Measurements from ENCODE around the gene ABCA10. TPM values are rescaled to one million over a fixed set of nuclear protein-coding genes. Genes with fewer than 3 reads are reported as not detected.
"Not testable (repeated sequence)": the region's sequence is repeated elsewhere in the genome, so short reads cannot be mapped to it uniquely, and the experiment has no call there.

Gene ABCA10
- total RNA-seq, 2 donors from 2014 or later, result 1.8 to 2.3 TPM

GRCh38 chr17:69218986-69219385 is 9.6 kb downstream of the ABCA10 start:
- no peak overlapping the region for H3K4me3 ChIP-seq
- intact Hi-C loops (cut with DNase I), result no loop called here

GRCh38 chr17:69213059-69213813 is 15.4 kb downstream of the ABCA10 start:
- no peaks in the 10 kb centered on the region for H3K27me3 ChIP-seq
- no peak overlapping the region for H3K27ac ChIP-seq
- no peaks in the 10 kb centered on the region for H3K9me3 ChIP-seq
- H3K4me3 ChIP-seq, result no peak overlapping the region
- TF ChIP-seq CTCF (IDR thresholded peaks at IDR 0.05), result no peak
- H3K36me3 ChIP-seq, result no peaks in the 10 kb centered on the region
- no peak overlapping the region for H3K9ac ChIP-seq (ENCODE audit: low read depth in 2 of 2, low read length in 2 of 2)
- H3K4me1 ChIP-seq, result no peaks in the 10 kb centered on the region
- no peak for DNase-seq
- intact Hi-C loops (cut with DNase I), result no loop called here

More at GRCh38 chr17:69218986-69219385, 9.6 kb downstream of the ABCA10 start:
- H3K27me3 ChIP-seq, result no peaks in the 10 kb centered on the region
- H3K9ac ChIP-seq (ENCODE audit: low read depth in 2 of 2, low read length in 2 of 2), result no peak overlapping the region
- H3K36me3 ChIP-seq, result no peaks in the 10 kb centered on the region
- no peaks in the 10 kb centered on the region for H3K4me1 ChIP-seq
- no peak overlapping the region for H3K27ac ChIP-seq
- DNase-seq, result no peak
- TF ChIP-seq CTCF (IDR thresholded peaks at IDR 0.05), result no peak
- H3K9me3 ChIP-seq, result no peaks in the 10 kb centered on the region

DNA sequence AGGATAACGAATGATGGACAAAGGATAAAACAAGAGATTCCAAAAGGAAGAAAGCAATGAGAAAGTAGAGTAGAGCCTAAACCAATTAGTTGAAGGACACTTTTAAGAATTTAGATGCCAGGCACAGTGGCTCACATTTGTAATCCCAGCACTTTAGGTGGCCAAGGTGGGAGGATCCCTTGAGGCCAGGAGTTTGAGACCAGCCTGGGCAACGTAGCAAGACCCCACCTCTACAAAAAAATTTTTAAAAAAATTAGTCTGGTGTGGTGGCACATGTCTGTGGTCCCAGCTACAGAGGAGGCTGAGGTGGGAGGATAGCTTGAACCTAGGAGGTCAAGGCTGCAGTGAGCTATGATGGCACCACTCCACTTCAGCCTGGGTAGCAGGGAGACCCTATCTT is 20.0 kb downstream of the ABCA10 start:
- TF ChIP-seq CTCF (IDR thresholded peaks at IDR 0.05), result no peak
- no peak overlapping the region for H3K4me3 ChIP-seq
- DNase-seq, result no peak
- no peak overlapping the region for H3K9ac ChIP-seq (ENCODE audit: low read depth in 2 of 2, low read length in 2 of 2)
- no peaks in the 10 kb centered on the region for H3K4me1 ChIP-seq
- intact Hi-C loops (cut with DNase I), result no loop called here
- no peak overlapping the region for H3K27ac ChIP-seq
- H3K27me3 ChIP-seq, result no peaks in the 10 kb centered on the region
- no peaks in the 10 kb centered on the region for H3K36me3 ChIP-seq
- H3K9me3 ChIP-seq, result no peaks in the 10 kb centered on the region

- no peak for TF ChIP-seq CTCF (IDR thresholded peaks at IDR 0.05)
- Histone ChIP-seq H3K9ac (ENCODE audit: low read depth in 2 of 2, low read length in 2 of 2) (no peak overlapping the region), H3K4me1 (no peaks in the 10 kb centered on the region), H3K27ac (no peak overlapping the region), H3K9me3 (no peaks in the 10 kb centered on the region), H3K4me3 (no peak overlapping the region), H3K27me3 (no peaks in the 10 kb centered on the region), H3K36me3 (no peaks in the 10 kb centered on the region)
- intact Hi-C loops (cut with DNase I), result no loop called here
- no peak for DNase-seq
Observed at GRCh38 chr17:69207151-69207550, 21.5 kb downstream of the ABCA10 start.

GRCh38 chr17:69198238-69198637 is 30.4 kb downstream of the ABCA10 start:
- no peak overlapping the region for H3K27ac ChIP-seq
- H3K27me3 ChIP-seq, result no peaks in the 10 kb centered on the region
- H3K36me3 ChIP-seq, result no peaks in the 10 kb centered on the region
- DNase-seq, result no peak
- no peaks in the 10 kb centered on the region for H3K4me1 ChIP-seq
- intact Hi-C loops (cut with DNase I), result no loop called here
- TF ChIP-seq CTCF (IDR thresholded peaks at IDR 0.05), result no peak
- H3K4me3 ChIP-seq, result no peak overlapping the region
- H3K9ac ChIP-seq (ENCODE audit: low read depth in 2 of 2, low read length in 2 of 2), result no peak overlapping the region
- H3K9me3 ChIP-seq, result no peaks in the 10 kb centered on the region

DNA sequence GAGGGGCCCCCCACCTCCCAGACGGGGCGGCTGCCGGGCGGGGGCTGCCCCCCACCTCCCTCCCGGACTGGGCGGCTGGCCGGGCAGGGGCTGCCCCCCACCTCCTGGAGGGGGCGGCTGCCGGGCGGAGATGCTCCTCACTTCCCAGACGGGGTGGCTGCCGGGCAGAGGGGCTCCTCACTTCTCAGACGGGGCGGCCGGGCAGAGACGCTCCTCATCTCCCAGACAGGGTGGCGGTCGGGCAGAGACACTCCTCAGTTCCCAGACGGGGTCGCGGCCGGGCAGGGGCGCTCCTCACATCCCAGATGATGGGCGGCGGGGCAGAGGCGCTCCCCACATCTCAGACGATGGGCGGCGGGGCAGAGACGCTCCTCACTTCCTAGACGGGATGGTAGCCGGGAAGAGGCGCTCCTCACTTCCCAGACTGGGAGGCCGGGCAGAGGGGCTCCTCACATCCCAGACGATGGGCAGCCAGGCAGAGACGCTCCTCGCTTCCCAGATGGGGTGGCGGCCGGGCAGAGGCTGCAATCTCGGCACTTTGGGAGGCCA is 32.4 kb downstream of the ABCA10 start:
- H3K4me3 ChIP-seq; DNase-seq; H3K9ac ChIP-seq (ENCODE audit: low read depth in 2 of 2, low read length in 2 of 2); H3K4me1 ChIP-seq; intact Hi-C loops (cut with DNase I); H3K27me3 ChIP-seq; H3K9me3 ChIP-seq; H3K36me3 ChIP-seq; H3K27ac ChIP-seq: not testable (repeated sequence)
